HS-5 (cell line): Measurements from ENCODE around the gene RNF26.

ENCODE experiments used
- DNase-seq: peaks from one replicate; pipeline ENCODE4 v3.0.0-alpha.2; 2012; ENCODE audit warnings: low read depth

RNF26 gene

DNA sequence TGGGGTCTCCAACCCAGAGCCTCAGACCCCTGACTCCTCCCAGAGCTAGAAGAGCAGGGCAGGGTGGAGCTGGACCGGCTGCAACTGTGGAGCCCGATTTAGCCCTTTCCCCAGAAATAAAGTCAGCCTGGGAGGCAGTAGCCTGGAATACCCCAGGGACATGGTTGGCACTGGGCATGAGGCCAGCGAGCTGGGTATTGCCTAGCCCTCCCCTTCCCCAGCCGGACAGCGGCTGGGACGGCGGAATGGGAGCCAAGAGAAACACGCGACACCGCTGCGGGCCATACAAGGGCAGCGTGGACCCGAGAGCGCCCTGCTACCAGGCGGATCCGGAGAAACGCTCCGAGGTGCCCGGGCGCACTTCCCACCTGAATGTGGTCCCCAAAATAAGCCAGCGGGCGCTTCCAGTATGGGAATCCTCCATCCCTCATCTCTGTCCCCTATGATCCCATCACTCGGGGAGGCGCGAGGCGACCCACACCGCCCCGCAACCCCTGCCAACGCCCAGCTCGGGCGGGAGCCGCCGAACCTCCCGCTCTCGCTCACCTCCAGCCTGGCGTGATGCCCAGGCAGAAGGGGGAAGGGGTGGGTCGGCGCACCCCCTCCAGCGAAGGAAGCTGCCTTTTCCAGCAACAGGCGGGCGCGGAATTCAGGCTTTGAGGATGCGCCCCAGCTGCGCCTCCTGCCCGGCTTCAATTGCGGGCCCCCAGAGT lies 18.2 kb upstream of the RNF26 start:
- DNase-seq: no peak

DNA sequence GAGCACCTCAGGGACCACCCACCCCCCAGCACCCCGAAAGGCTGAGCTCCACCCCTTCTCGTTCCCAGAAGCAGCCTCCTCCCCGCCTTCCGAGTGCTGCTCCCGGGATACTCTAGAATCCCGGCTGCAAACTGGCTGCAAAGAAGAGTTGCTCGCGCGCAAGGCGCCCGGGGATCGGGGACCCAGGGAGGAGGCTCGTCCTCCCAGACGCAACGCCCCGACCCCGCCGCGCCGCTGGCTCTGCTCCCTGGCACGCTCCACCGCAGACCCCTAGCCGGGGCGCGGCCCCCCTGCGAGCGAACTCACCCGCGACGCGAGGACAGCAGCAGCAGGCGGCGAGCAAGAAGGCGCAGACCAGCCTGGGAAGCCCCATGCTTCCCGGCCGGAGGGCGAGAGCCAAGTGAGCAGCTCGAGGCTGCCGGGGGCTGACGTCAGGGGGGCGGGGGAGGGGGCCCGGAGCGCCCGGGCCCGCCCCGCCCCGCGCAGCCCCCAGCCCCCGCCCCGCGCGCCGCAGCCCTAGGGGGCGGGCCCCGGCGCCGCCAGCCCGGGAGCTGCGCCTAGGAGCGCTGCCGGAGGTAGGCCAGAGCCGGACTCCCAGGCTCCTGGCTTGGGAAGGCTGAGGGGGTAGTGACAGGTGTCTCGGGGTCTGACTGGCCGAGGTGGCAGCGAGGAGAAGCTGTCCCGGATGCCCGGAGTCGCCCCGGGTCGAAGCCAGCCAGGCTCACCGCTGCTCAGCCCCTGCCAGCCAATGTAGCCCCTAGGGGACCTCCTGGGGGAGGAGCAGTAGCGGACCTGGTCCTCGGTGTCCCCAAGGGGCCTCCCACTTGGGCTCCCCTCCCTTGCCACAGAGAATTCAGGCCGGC lies 17.4 kb upstream of the RNF26 start, which contains the start of gene MCAM:
Gene MCAM, minus strand, starts transcription at position 402 of the 863 bp plus-strand sequence. Its CDS starts 29 bp downstream, at position 373.
- no peak for DNase-seq

DNA sequence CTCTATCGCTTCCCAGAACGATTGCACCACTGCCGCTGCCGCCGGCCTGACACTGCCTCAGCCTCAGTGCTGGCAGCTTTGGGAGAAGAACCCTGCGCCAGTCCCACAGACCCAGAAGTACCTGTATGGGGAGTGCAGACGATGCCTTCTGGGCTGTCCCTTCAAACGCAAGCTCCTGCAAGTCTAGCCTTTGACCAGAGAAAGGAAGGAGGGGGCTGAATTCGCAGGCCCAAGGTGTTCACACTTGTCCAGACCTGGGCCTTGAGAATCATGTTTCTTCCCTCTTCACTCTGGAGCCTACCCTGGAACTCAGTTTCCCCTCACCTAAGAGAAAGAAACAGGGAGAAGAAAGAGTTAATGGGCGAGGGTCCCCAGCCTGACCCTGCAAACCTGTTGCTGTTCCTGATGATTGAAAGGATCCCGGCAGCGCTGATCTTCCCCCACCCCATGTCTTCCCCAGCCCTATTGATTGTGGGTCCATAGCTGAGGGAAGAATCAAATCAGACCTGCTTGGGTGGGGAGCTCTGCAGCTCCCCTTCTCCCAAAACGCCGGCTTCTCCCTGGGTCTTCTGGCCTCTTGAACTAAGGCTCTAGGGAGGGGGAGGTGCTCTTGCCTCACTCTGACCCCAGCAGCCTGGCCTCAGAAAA lies 16.6 kb upstream of the RNF26 start:
- no peak for DNase-seq

DNA sequence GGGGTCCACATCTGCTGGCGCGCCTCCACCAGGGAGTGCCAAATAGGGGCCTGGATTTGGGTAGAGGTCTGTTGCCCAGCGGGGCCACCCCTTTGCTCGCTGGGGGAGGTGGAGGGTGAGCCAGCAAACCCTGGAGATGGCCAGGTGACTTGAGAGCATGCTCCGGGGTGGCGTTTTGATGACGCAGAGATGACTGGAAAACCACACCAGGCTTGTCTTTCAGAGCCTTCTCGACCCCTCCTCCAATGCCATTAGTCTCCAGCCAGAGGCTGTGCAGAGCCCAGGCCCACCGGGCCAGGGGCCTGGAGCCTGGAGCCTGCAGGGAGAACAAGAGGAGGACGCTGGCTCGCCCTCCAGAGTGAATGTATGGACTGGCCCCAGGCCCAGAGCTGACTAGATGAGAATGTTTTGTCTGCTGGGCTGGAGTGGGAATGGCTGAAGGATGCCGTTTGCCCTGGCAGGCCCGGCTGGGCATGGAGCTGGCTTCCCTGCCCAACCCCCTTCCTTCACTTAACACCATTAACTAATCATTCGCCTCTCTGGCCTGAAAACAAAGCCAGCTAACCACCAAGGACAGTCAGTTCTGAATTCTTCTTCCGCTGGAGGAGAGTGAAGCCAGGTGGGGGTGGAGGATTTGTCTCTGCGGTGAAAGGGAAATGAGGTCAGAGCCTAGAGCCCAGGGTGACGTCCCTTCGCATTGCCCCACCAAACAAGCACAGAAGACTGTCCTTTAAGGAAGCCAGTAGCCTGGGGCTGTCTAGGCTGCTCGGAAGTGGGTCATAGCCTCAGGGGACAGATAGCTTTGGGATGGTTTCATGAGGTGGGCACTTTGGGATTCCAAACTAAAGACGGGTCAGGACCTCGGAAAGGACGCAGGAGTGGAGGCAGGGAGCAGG lies 15.8 kb upstream of the RNF26 start:
- no peak for DNase-seq

DNA sequence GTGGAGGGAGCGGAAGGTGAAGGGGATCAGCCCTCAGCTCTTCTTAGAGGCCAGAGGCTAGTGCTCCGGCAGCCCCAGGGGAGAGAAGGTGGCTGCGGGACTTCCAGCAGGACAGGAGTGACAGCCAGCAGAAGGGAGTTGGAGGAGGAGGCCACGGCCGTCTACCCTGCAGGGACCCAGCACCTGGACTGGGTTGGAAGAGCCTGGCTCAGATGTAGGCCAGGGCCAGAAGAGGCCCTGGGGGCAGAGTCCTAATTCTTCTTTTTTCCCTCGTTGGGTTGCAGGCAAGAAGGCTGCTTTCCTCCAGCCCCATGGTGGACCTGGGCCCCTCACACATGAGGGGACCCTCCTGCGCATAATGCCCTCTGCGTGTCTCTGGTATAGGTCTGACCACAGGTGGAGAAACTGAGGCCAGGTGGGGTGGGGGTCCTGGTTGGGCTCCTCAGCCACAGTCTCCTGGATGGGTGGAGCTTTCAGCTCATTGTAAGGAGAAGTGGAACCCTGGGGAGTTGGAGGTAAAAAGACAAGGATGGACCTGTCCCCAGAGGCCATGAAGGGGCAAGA lies 15.1 kb upstream of the RNF26 start:
- DNase-seq: no peak

DNA sequence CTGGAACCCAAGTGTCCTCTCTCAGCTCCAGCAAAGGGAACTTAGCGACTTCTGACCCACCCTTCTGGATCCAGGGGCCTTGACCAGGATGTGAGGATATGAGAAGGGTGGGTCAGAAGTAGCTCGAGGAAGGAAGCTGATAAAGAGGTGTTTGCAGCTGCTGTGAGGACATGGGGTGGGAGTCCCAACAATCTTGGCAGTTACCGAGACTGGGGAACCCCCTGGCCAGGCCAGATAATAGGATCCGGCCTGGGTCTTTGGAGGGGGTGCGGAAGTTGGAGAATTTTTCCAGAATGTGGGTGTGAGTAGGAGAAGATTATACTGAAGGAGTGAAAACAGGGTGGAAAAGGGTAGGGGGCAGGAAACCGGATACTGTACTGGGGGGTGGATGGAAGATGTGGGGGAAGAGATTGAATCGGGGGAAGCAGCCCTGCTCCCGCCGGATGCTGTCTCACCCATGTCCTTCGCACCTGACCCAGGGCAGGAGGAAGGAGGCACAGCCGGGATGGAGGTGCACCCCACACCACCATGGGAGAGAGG lies 14.6 kb upstream of the RNF26 start:
- DNase-seq: no peak

DNA sequence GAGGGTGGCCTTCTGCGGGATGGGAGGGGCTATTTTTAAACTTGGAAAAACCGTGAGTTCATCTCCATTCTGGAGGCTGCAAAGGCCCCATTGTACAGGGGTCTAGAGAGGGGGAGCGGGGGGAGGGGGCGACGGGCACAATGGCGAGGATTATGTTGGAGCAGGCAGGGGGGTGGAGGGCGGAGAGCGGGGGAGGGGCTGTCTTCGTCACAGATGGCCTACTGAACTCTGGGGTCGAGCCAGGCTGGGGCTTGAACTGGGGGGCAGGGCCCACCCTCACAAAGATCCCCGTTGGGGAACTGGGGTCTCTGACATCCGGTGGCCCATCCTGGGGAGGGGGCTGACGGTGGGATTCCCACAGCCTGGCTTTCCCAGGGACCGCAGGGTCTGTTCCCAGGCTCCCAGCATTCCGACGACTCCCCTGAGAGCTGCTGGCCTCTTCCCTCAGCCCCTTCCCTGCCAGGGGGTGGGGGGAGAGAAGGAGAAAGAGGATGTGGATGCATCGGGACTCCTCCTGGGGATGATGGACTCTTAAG lies 14.0 kb upstream of the RNF26 start:
- no peak for DNase-seq

DNA sequence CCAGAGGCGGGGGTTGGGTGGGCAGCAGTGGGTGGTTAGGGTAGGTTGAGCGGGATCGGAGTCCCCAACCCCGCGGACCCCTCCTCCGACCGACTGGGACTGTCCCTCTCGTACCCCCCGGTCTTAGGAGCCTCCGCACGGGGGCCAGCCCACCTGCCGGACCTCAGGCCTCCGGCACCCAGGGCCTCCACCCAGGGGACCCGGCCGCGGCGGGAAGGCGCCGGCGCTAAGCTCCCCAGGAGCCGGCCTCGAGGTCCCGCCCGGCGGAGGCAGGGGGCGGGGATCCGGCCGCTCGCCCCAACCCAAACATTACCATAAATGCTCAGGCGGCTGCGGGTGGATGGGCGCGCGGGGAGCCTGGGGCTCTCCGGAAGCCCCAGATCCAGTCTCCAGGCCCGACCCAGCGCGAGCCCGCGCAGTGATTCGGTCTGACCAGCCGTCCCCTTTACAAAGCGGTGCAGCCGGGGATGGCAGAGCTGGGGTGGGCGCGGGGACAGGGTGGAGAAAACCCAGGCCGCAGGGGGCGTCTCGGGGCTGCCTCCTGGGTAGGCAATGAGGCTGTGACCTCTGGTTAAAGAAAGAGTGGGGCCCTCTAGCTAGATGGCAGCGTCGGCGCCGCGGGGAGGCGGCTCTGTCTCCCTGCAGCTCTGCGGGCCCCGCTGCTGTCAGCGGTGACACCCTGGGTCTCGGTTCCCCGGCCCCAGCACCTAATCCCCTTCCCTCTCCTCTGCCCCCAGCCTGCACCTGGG lies 13.4 kb upstream of the RNF26 start:
- DNase-seq: no peak

DNA sequence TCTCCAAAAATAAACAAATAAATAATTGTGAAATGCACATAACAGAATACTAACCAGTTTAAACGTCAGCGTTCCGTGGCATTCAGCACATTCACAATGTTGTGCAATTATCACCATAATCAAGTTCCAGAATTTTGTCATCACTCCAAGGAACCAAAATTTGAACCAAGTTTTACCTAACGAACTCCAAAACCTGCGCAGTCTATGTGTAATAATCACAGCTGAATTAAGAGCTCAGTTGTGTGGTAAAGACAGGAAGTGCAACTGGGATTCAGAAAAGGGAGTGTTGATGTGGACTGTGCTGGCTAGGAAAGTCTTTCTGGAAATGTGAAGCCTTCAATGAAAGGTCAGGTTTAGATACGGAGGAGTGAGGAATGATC lies 12.0 kb upstream of the RNF26 start:
- no peak for DNase-seq

DNA sequence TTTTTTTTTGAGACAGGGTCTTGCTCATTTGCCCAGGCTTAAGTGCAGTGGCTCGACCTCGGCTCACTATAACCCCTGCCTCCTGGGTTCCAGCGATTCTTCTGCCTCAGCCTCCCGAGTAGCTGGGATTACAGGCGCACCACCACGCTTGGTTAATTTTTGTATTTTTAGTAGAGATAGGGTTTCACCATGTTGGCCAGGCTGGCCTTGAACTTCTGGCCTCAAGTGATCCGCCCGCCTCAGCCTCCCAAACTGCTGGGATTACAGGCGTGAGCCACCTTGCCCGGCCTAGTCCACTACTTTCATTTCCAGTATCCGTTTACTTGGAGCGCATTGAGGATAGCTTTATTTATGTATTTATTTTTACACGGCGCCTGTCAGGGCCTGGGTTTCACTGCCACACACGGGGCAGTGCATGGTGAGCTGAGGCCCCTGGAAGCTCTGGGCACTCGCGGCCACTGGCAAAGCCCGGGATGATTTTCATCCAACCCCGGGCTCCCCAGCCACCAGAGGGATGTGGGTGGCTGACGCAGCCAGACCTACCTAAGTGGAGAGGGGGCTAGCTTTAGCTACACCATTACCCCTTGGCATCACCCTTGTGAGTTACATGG lies 11.3 kb upstream of the RNF26 start:
- DNase-seq: no peak

DNA sequence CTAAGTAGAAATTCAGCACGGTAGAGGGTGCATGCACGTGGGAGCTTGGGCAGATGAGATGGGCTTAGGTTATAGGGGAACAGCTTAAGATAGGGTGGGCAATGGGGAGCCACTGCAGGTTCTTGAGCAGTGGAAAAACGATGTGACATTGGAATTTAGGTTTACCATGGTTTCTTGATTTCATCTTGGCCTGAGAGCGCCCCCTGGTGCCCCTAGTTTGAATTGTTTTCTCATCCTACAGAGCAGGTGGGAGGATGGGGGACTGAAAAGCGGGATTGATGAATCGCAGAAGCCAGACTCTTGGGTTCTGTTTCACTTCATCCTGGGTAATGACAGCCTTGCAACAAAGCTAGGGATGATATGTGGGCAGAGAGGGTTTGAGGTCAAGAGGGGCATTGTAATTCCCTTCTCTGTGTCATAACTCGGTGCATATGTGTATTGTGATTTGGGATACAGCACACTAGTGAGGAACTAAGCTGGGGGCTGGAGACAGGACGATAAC lies 10.7 kb upstream of the RNF26 start:
- peak; percentile 23 for DNase-seq

DNA sequence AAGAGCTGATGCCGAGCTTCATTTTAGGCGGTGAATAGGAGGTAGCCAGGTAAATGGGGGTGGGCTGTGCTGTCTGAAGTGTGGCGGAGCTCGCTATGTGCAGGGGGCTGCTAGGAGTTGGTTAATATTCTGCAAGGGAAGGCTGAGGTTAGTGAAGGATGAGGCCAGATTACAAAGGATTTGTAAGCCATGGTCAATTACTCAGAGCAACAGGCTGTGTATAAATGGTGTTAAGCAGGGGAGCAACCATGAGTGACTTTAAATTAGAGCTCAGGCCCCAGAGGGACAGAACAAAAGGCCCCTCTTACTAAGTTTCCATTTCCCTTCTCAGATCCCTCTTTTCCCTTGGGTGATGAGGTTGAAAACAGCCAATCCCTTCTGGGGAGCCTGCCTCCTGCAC lies 10.1 kb upstream of the RNF26 start:
- DNase-seq: no peak

DNA sequence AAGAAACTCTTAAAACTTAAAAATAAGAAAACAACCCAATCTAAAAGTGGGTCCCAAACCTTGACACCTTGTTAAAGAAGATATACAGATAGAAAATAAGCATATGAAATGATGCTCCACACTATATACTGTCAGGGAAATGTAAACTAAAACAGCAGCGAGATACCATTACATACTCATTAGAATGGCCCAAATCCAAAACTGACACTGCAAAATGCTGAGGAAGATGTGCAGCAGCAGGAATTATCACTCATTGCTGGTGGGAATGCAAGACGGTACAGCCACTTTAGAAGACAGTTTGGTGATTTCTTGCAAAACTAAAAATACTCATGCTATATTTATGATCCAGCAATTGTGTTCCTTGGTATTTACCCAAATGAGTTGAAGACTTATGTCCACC lies 5.0 kb upstream of the RNF26 start:
- no peak for DNase-seq

DNA sequence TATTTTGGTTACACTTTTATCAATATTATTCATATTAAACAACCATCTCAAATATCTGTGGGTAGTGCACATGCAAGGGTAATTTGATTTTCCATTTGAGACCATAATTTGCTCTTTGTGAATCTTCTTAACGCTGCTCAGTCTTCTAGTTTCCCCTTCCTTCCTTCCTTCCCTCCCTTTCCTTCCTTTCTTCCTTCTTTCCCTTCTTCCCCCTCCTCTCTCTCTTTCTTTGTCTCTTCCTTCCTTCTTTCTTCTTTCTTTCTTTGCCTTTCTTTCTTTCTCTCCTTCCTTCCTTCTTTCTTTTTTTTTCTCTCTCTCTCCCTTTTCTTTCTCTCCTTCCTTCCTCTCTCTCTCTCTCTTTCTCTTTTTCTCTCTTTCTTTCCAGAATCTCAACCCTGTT lies 4.1 kb upstream of the RNF26 start:
- DNase-seq: no peak

DNA sequence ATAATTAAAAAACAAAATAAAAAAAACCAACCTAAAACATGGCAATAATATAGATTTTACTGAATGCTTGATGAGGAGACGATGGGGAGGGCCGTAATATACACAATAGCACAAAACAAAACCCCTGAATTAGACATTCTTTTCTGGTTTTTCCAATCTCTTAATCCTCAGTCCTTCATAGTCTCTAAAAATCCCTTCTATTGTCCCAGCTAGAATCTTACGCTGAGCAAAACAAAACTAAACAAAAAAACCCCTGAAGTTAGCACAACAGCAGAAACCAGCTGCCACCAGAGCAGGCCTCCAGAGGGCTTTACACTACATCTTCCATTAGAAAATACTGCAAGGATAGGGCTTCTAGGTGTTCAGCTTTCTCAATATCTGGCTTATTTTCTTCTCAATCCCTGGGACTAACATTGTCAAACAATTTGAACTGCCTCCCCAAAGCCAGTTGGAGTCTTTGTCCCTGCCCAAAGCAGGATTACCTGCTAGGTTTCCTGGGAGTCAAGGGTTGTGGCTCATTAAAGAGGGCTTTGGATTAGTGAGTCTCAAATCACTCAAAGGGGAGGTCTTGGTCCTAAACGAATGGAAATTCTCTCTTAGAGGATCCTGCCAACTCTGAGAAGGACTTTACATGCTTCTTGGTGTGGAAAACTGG lies 2.1 kb upstream of the RNF26 start:
- DNase-seq: no peak

DNA sequence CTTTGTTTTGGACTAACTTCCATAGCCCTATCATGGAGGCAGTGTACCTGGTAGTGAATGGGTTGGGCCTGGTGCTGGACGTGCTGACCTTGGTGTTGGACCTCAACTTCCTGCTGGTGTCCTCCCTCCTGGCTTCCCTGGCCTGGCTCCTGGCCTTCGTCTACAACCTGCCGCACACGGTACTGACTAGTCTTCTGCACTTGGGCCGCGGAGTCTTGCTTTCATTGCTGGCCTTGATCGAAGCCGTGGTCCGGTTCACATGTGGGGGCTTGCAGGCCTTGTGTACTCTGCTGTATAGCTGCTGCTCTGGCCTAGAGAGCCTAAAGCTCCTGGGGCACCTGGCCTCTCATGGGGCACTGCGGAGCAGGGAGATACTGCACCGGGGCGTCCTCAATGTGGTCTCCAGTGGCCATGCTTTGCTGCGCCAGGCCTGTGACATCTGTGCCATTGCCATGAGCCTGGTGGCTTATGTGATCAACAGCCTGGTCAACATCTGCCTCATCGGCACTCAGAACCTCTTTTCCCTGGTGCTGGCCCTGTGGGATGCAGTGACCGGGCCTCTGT lies 846 bp downstream of the RNF26 start:
- no peak for DNase-seq

DNA sequence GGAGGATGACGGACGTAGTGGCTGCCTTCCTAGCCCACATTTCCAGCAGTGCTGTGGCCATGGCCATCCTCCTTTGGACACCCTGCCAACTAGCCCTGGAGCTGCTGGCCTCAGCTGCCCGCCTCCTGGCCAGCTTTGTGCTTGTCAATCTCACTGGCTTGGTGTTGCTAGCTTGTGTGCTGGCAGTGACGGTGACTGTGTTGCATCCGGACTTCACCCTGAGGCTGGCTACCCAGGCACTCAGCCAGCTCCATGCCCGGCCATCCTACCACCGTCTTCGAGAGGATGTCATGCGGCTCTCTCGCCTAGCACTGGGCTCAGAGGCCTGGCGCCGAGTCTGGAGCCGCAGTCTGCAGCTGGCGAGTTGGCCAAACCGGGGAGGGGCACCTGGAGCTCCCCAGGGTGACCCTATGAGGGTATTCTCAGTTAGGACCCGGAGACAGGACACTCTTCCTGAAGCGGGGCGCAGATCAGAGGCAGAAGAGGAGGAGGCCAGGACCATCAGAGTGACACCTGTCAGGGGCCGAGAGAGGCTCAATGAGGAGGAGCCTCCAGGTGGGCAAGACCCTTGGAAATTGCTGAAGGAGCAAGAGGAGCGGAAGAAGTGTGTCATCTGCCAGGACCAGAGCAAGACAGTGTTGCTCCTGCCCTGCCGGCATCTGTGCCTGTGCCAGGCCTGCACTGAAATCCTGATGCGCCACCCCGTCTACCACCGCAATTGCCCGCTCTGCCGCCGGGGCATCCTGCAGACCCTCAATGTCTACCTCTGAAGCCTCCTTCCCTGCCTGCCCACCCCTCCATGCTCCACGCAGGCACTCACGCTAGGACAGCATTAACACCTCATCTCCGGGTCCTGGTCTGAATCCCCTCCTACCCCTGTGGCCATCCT lies 1.6 kb downstream of the RNF26 start:
- DNase-seq: no peak
